Fibroblast of the aortic adventitia (primary cell): ENCODE measurements around the gene AUP1. TPM values are rescaled to one million over a fixed set of nuclear protein-coding genes. Genes with fewer than 3 reads are reported as not detected.

ENCODE experiments used
- DNase-seq: peaks from one replicate; pipeline ENCODE4 v3.0.0-alpha.2; 2010; ENCODE audit warnings: low read depth
- H3K4me3 ChIP-seq: 2 replicates; pipeline ENCODE4 v1.5.1; 2011; ENCODE audit warnings: low read depth, mild to moderate bottlenecking, control low read depth, low read length, moderate library complexity
- CTCF ChIP-seq: IDR thresholded peaks from 2 replicates; pipeline ENCODE4 v1.5.1; 2011; ENCODE audit warnings: mild to moderate bottlenecking, low read length, control low read depth, inconsistent platforms; ENCODE audit not compliant: insufficient read depth
- total RNA-seq: library from RNA; depleted of rRNA; stranded (reverse); fragments of >200 nt; gene quantifications from 2 replicates; pipeline ENCODE4 v1.2.3, GENCODE V29; 2012; ENCODE audit warnings: low replicate concordance

AUP1 gene
- total RNA-seq, 1 donor: 88.0 TPM

- no peak for DNase-seq
- no peak overlapping the region for H3K4me3 ChIP-seq
- TF ChIP-seq CTCF: no peak
Observed at GRCh38 chr2:74501335-74502071, 28.0 kb downstream of the AUP1 start.

- DNase-seq: no peak
- H3K4me3 ChIP-seq: no peak overlapping the region
- TF ChIP-seq CTCF: no peak
Observed at GRCh38 chr2:74500578-74500946, 28.9 kb downstream of the AUP1 start.

DNA sequence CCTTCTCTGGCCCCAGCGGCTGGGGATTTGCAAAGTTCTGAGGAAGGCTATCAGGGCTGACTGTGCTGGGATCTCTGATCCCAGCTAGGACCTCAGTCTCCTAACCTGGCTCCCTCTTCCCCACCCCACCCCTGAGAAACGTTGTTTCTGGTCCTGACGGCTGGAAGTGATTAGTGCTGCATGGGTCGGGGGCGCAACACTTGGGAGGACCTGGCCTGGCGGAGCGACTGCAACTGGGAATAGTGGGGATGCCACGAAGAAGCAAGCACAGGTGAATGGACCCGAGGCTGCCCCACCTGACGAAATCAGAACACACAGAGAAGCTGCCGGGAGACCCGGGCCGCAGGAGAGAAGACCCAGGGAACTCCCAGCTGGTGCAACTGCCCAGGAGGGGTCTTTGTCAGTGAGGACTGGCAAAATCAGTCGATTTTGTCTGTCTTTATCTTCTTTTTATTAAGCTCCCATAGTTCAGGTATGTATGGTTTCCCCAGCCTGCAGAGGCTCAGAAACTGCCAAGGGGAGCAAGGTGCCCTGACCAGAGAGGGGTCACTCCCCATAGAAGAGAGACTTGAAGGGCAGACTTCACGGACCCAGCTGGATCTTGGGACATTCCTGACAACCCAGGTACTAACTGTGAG, 29.4 kb downstream of the AUP1 start:
- no peak overlapping the region for H3K4me3 ChIP-seq
- no peak for DNase-seq
- TF ChIP-seq CTCF: no peak

DNA sequence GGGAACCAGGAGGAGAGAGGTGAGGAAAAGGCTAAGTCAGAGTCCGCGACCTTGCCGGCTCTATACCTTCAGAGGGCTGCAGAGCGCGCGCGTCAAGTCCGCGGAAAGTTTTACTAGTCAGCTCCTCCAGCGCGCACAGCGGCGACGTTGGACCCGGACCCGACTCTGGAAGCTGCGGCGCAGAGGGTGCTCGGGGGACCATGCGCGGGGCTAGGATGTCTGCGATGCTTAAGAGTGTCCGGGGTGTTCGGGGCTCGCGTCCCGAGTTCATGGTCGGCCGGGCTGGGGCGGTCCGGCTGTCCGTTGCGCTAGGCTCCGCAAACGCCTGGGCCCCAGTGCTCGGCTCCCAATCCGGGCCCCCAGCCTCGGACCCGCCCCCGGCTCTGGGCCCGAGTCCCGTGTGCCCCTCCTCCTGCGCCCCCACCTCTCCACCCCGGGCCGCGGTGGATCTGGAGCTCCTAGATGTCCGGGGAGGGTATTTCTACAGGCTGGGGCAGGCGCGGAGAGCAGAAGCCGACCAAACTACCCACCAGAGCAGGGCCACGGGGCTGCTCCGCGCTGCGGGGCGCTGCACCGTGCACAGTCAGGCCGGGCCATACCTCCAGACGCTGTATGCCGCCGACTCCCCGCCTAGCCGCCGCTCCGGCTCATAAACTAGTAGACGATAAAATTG, 30.1 kb downstream of the AUP1 start, which contains the start of gene LBX2:
Gene LBX2, minus strand, starts transcription at position 337 of the 673 bp plus-strand sequence. Its CDS starts 66 bp downstream, at position 271.
- no peak for TF ChIP-seq CTCF
- DNase-seq: no peak
- peak within 1 kb of the TSS; percentile 49 for H3K4me3 ChIP-seq

DNA sequence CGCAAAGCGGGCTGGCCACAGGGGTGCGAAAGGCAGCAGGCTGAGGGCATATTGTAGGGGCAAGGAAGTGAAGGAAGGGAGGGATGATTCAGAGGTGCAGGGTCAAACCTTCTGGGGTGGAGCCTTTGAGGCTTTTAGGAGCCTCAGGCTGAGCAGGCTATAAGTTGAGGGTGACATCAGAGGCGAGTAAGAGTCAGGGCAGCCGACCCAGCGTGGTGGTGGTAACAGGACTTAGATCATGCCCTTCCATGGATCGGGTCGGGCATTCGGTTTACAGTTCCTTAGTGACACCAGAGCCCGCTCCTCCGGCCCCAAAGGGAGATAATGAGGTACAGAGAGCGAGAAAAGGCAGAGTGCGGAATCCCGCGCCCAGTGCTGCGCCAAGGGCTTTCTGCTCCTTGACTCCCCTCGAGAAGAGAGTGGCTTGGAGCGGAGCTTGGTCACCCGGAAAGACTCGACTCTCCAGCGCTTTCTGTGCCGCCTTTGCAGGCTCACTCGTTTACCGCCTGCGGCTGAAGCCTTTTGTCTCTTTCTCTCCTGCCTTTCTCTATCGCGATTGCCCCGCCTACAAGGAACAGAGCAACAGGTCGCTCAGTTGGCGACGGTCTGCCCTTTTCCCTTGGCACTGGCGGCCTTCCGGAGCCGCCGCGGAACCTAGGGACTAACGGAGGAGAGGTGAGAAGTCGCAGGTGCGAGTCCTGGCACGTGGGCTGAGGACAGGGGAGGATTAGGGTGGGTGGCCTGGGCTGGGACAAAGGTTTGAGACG, 30.8 kb downstream of the AUP1 start:
- H3K4me3 ChIP-seq: peak overlapping the region; percentile 49
- no peak for DNase-seq
- TF ChIP-seq CTCF: no peak

DNA sequence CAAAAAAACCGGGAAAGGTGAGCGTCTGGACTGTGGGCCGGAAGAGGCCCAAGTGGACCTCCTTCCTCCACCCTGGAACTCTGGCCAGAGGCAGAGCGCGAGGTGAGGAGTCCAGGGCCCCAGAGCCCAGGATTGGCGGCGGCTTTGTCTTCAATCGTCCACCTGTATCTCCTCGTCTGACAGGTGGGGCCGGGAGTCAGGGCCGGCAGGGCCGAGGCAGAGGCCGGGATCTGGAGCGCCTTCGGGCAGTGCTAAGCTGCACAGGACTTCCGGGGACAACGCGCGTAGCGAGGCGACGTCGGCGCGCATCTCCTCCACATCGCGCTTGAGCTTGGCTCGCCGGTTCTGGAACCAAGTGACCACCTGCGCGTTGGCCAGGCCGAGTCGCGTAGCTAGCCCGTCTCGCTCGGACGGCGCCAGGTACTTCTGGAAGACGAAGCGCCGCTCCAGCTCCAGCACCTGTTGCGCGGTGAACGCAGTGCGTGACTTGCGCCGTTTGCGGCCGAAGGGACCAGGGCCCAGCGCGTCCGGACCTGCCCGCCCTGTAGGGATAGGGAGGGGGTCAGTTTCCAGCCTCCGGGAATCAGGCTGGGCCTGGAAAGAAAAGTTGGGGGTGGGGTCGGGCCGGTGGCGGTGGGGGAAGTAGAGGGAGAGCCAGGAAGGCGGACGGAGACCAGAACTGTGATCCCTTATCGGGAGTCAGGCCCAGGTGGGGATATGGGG, 31.6 kb downstream of the AUP1 start:
- H3K4me3 ChIP-seq: peak overlapping the region; percentile 49
- DNase-seq: no peak
- no peak for TF ChIP-seq CTCF
